Stimulated activated CD8-positive, alpha-beta memory T cell treated with anti-CD3 and anti-CD28 coated beads, Interleukin-12 subunit alpha, Interleukin-12 subunit beta, amount 100 ng/mL, for 1 hour (primary cell): ENCODE measurements around the gene LGALS7.
"Not testable (repeated sequence)": the region's sequence is repeated elsewhere in the genome, so short reads cannot be mapped to it uniquely, and the experiment has no call there.

Source experiments
- DNase-seq: peaks from one replicate; pipeline ENCODE4 v3.0.0-alpha.2; 2020; ENCODE audit warnings: low read depth

LGALS7 gene

DNA sequence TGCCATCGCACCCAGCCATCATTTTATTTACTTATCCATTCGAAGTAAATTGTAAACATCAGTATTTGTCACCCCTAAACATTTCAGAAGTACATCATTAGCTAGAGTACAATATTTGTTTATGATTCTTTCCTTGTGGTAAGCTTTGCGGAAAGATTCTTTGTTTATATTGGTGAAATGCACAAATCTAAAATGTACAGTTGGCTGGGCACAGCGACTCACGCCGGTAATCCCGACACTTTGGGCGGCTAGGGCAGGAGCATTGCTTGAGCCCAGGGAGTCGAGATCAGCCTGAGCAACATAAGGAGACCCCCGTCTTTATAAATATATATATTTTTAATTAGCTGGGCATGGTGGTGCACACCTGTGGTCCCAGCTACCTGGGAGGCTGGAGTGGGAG lies 25.8 kb upstream of the LGALS7 start:
- no peak for DNase-seq

DNA sequence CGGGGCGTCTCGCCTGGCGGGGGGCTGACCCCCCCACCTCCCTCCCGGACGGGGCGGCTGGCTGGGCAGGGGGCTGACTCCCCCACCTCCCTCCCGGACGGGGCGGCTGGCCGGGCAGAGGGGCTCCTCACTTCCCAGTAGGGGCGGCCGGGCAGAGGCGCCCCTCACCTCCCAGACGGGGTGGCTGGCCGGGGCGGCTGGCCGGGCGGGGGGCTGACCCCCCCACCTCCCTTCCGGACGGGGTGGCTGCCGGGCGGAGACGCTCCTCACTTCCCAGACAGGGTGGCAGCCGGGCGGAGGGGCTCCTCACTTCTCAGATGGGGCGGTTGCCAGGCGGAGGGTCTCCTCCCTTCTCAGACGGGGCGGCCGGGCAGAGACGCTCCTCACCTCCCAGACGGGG lies 24.5 kb upstream of the LGALS7 start:
- DNase-seq = not testable (repeated sequence)

DNA sequence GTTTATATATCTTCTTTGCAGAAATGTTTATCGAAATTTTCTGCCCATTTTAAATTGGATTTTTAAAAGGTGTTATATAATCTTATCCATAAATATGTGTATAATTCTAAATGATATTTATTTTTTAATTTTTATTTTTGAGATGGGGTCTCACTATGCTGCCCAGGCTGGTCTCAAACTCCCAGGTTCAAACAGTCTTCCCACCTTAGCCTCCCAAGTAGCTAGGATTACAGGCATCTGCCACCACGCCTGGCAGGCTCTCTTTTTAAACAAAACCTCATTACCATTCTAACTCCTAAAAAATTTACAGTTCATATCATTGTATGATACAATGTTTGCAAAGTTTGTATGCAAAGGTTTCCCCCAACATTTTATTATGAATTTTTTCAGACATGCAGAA lies 22.8 kb upstream of the LGALS7 start:
- no peak for DNase-seq

DNA sequence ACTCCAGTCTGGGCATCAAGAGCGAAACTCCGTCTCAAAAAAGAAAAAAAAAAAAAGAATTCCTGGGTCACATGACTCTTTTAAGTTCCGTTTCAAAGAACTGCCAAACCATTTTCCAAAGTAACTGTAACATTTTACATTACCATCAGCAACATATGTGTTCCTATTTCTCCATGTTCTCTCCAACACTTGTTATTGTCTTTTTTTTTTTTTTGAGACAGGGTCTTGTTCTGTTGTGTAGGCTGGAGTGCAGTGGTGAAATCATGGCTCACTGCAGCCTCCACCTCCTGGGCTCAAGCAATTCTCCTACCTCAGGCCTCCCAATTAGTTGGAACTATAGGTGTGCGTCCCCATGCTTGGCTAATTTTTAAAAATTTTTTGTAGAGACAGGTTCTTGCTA lies 22.2 kb upstream of the LGALS7 start:
- no peak for DNase-seq

DNA sequence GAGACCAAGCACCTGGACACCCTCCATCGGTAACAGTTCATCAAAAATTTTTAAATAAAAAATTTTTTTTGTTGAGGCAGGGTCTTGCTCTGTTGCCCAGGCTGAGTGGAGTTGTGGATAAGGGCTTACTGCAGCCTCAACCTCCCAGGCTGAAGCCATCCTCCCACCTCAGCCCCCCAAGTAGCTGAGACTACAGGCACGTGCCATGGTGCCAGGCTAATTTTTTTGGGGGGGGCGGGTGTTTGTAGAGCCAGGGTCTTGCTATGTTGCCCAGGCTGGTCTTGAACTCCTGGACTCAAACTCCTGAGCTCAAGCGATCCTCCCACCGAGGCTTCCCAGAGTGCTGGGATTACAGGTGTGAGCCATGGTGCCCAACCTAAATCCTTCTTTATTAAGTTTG lies 20.4 kb upstream of the LGALS7 start:
- DNase-seq = no peak

DNA sequence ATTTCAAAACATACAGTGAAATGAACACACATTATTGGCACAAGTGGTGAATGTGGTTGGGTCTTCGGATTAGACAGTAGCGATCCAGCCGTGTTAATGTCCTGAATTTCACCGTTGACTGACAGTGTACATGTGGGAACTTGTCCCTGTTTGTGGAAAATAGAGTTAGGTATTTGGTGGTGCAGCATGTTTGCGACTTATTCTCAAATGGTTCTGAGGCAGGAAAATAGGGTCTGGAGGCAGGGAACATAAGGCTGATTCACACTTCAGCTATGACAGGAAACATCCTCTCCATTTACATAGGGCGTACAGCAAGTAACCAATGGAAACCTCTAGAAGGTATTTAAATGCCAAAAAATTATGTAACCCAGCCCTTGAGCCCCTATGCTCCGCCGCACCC lies 19.9 kb upstream of the LGALS7 start:
- DNase-seq = no peak

DNA sequence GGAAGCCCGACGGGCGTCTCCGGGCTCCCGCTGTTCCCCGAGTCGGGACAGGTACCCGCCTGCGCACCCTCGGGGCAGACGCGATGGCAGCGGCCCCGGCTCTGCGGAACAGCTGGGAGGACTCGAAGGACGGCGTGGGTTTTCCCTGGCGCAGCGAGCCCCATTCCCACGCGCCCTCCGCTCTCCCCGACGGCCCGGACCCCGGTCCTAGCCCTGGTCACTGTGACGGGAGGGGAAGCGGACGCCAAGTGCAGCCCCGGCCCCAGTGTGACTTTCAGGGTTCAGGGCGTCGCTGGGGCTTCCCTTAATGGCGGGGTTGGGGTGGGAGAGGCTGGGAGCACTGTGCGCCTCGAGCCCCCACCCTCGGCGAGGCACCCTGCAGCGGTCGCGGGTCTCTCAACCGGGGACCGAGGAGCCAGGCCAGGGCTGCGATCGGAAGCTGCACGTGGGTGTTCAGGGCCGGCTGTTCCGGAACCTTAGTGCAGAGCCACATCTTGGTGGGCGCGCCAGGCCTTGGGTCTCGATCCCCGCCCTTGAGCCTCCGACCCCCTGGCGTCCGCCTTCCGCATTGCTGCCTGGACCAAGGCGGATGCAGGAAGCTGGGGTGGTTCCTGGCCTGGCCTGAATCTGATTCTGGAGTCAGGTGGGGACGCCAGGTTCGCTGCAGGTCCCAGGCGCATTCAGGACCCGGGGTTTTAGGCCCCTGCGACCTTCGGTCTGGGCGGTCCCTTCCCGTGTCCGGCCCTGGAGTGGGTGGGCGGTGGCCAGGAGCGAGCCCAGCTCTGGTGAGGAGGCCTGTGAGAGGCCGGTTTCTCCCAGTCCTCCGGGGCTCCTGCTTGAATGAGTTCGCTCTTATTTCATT lies 19.2 kb upstream of the LGALS7 start:
- DNase-seq = no peak

DNA sequence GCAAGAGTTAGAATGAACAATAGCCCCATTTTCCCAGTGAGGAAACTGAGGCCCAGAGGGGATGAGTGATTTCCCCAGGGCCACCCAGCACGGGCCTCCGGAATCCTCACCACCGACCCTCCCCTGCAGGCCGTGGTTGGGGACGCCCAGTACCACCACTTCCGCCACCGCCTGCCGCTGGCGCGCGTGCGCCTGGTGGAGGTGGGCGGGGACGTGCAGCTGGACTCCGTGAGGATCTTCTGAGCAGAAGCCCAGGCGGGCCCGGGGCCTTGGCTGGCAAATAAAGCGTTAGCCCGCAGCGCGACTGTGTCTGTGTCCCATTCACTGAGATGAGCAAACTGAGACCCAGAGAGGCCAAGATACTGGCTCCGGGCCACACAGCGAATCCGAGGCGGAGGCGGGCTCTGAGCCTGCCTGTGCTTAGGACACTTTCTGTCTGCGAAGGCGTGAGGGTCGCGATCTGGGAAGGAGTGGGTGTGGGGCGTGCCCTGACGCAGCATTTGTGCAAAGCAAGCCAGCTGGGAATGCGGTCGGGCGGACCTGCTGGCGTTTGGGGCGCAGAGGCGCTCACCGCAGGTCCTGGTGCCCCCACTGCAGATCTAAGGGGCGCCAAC lies 18.2 kb upstream of the LGALS7 start:
- not testable (repeated sequence) for DNase-seq

DNA sequence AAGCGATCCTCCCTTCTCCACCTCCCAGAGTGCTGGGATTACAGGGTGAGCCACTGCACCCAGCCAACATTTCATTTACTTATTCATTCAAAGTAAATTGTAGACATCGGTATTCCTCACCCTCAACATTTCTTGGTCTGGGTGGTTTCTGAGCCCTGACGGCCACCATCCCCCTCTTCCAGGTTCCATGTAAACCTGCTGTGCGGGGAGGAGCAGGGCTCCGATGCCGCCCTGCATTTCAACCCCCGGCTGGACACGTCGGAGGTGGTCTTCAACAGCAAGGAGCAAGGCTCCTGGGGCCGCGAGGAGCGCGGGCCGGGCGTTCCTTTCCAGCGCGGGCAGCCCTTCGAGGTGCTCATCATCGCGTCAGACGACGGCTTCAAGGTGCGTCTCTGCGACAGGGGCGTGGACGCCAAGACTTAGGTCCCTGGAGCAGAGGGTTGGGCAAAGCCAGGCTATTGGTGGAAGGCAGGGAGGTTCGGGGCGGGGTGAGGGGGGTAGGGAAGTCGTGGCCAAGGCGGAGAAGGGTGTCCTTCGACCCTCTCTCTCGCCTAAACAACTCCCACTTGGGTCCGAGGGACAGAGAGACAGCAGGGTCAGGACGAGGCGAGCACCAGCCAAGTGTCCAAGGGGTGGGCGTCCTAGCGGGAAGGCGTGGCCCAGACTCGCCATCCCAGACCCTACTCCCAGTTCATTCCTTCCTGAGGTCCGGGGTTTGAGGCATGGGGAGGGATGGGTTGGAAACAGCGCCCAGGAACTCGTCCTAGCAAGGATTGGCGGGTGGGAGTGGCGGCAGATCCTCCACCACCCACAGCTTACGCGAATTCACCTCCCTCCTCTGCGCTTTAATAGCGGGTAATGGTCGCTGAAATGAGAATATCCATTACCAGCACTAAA lies 17.4 kb upstream of the LGALS7 start:
- not testable (repeated sequence) for DNase-seq

DNA sequence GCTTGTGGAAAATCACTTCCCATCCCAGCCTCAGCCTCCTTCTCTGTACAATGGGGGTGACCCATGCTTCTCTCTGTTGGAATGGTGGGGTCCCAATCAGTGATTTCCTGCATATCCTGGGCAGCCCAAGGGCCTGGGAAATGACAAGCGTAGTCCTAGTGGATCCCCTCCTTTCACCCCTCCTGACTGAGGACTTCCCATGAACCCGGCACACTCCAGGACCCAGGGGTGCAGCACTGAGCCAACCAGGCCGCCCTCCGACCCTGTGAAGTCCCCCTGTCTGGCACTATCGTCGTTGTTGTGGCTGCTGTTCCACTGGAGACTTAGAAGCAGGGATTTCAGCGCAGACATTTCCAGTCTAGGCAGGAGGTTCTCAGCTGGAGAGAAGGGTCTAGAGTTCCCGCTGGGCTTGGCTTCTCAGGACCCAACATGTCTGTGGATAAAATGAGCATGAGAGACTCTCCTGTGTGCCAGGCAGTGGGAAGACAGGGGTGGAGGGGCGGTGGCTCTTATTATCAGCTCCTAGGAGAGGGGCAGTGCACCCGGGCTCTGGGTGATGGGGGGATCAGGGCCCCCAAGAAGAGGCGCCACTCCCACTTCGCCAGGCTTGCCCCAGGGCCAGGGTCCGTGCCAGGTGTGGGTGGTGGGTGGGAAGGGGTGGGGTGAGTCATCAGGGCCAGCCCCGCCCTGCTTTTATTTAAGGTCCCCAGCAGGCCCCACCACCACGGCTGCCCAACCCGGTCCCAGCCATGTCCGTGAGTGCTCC lies 15.3 kb upstream of the LGALS7 start, which contains the start of gene LGALS7B:
Gene LGALS7B (plus strand): TSS at position 723 of the 766 bp plus-strand sequence. CDS start 27 bp downstream, at position 750.
- DNase-seq = no peak

DNA sequence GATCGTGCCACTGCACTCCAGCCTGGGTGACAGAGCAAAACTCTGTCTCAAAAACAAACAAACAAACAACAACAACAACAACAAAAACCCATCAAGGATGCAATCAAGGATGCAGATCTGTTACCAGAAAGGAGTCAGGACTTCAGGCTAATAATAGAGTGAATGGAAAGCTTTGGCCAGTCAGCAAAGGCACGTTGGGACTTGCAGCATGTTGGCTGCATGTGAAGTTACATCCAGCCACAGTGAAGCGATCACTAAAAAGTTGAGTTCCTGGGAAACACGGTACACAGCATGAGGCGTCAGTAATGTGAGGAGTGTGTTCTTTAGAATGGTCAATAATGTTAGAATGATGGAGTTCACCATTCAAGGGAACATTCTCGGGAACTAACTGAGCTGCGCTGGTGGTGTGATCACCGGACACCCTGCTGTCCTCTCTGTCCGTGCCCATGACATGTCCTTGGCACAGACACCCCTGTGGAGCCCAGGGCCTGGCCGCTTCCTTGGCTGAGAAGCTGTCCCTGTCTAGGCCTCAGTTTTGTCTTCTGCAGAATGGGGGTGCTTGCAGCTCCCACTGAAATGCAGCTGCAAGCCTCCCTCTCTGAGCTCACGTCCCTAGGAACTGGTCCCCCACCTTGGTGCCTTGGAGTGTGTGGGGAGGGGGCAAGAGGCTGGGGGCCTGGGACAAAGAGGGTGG lies 13.4 kb upstream of the LGALS7 start:
- no peak for DNase-seq

DNA sequence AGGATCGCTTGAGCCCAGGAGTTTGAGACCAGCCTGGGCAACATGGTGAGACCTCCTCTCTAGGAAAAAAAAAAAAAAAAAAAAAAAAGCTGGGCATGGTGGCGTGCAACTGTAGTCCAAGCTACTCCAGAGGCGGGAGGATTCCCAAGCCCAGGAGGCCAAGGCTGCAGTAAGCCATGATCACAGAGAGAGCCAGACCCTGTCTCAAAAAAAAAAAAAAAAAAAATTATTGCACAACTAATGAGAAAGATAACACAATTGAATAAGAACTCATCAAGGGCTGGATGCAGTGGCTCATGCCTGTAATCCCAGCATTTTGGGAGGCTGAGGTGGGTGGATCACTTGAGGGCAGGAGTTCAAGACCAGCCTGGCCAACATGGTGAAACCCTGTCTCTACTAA lies 12.7 kb upstream of the LGALS7 start:
- not testable (repeated sequence) for DNase-seq

DNA sequence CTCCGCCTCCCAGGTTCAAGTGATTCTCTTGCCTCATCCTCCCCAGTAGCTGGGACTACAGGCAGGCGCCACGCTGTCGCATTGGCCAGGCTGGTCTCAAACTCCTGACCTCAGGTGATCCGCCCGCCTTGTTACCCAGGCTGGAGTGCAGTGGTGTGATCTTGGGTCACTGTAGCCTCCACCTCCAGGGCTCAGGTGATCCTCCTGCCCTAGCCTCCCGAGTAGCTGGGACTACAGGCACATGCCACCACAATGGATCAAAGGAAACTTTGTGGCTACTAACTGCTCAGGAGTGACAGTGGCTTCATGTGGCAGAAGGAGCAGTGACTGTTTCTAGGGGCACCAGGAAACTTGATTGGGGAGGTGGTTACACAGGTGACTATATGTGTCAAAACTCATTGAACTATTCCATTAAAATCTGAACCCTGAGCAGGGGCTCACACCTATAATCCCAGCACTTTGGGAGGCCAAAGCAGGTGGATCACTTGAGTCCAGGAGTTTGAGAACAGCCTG lies 11.9 kb upstream of the LGALS7 start:
- DNase-seq = no peak

DNA sequence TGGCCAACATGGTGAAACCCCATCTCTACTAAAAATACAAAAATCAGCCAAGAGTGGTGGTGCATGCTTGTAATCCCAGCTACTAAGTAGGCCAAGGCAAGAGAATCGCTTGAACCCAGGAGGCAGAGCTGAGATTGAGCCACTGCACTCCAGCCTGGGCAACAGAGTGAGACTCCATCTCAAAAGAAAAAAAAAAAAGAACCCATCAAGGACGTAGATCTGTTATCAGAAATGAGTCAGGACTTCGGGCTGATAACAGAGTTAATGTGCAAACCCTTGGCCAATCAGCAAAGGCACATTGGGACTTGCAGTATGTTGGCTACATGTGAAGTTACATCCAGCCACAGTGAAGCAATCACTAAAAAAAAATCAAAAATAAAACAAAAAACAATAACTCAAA lies 10.9 kb upstream of the LGALS7 start:
- no peak for DNase-seq

DNA sequence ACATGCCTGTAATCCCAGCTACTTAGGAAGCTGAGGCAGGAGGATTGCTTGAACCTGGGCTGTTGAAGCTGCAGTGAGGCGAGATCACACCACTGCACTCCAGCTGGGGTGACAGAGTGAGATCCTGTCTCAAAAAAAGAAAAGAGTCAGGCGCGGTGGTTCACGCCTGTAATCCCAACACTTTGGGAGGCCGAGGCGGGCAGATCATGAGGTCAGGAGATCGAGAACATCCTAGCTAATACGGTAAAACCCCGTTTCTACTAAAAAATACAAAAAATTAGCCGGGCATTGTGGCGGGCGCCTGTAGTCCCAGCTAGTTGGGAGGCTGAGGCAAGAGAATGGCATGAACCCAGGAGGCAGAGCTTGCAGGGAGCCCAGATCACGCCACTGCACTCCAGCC lies 8.9 kb upstream of the LGALS7 start:
- not testable (repeated sequence) for DNase-seq

DNA sequence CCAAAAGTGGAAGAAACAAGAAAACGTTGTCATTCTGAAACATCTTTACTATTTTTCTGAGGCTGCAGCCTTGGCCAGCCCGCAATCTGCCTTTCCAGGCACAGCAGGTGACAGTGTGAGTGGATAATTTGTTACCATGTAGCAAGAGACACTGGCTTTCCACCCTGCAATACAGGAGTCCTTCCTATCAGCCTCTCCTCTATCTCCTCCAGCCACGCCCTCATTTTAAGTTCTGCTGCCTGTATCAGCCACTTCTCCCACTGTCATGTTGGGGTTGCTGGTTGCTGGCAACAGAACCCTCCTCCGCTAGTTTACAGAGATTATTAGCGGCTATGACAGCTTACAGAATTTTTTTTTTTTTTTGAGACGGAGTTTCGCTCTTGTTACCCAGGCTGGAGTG lies 7.7 kb upstream of the LGALS7 start:
- DNase-seq = no peak

DNA sequence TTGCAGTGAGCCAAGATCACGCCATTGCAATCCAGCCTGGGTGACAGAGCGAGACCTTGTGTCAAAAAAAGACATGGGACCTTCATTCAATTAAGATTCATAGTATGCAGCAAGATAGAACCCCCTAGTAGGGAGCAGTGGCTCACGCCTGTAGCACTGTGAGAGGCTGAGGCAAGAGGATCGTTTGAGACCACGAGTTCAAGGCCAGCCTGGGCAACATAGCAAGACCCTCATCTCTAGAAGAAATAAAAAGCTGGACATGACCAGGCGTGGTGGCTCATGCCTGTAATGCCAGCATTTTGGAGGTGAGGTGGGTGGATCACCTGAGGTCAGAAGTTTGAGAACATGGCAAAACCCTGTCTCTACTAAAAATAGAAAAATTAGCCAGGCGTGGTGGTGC lies 7.1 kb upstream of the LGALS7 start:
- no peak for DNase-seq

DNA sequence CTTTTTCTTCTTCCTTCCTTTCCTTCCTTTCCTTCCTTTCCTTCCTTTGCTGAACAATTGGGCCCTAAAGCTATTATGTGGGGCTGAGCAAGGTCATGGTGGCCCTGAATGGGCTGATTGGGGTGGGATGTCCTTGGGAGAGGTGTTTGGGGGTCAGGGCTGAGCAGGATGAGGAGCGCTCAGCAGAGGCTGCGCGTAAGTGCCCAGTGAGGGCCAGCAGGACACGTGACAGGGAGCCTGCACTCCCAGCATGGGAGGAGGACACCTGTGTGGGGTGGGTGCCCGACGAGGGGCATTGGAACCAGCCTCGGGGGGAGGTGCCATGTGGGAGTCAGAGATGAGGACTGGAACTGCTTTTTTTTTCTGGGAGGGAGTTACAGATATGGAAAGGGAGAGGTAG lies 5.4 kb upstream of the LGALS7 start:
- no peak for DNase-seq

DNA sequence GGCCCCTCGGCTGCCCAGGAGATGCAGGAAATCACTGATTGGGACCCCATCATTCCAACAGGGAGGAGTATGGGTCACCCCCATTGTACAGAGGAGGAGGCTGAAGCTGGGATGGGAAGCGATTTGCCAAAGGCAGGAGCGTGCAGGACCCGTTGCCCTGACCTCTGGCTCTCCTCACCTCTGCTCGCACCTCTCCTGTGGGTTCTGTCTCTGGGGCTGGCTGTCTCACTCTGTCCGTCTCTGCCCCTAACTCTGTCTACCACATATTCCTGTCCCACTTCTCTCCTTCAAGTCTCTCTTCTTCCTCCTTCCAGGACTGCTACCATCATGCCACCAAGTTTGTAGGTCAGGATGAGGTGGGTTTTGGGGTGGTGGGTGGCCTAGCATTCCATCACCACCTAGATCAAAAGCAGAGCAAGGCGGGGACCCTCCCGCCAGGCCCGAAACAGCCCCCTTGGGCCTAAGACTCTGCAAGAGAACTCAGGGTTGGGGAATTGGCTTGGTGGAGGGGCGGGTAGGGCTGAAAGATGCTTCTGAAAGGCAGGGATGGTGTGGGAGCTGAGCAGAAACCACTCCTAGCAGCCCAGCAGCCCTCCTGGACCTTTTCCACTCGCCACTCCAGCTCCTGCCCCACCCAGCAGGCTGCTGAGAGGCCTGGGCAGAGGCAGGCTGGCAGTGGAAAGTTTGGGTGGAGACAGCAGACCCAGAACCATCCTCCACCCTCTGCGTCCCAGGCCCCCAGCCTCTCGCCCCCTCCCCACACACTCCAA lies 1.0 kb upstream of the LGALS7 start:
- no peak for DNase-seq

DNA sequence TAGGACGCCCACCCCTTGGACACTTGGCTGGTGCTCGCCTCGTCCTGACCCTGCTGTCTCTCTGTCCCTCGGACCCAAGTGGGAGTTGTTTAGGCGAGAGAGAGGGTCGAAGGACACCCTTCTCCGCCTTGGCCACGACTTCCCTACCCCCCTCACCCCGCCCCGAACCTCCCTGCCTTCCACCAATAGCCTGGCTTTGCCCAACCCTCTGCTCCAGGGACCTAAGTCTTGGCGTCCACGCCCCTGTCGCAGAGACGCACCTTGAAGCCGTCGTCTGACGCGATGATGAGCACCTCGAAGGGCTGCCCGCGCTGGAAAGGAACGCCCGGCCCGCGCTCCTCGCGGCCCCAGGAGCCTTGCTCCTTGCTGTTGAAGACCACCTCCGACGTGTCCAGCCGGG lies 1.7 kb downstream of the LGALS7 start:
- DNase-seq = not testable (repeated sequence)
